Loucy (cell line): Measurements from ENCODE around the gene SLC7A1.

ENCODE experiments used
- CTCF ChIP-seq: fragments of 200-600 bp; sonication (generic); conservative IDR thresholded peaks from 2 replicates; pipeline ENCODE4 v1.5.1; 2014; ENCODE audit warnings: mild to moderate bottlenecking, antibody characterized with exemption, low read length
- EZH2phosphoT487 ChIP-seq: fragments of 200-600 bp; IDR thresholded peaks from 2 replicates; pipeline ENCODE4 v1.6.1; 2018; ENCODE audit warnings: antibody characterized with exemption, mild to moderate bottlenecking, moderate library complexity, borderline replicate concordance

GRCh38 chr13:29511106-29511796, 84.2 kb downstream of the SLC7A1 start:
- TF ChIP-seq CTCF (no peak), EZH2phosphoT487 (no peak)
